Amygdala (tissue), 56 donors: ENCODE data around the gene ARMC8.
A peak's percentile ranks its signal among the peaks of the same experiment; 100 is the strongest.
"Not testable (repeated sequence)": the region's sequence is repeated elsewhere in the genome, so short reads cannot be mapped to it uniquely, and the experiment has no call there.

Source experiments
- DNase-seq, 56 donors: peaks; one replicate each; lab custom pipeline; 2025; lab: John Stamatoyannopoulos, UW

ARMC8 gene, protein sequence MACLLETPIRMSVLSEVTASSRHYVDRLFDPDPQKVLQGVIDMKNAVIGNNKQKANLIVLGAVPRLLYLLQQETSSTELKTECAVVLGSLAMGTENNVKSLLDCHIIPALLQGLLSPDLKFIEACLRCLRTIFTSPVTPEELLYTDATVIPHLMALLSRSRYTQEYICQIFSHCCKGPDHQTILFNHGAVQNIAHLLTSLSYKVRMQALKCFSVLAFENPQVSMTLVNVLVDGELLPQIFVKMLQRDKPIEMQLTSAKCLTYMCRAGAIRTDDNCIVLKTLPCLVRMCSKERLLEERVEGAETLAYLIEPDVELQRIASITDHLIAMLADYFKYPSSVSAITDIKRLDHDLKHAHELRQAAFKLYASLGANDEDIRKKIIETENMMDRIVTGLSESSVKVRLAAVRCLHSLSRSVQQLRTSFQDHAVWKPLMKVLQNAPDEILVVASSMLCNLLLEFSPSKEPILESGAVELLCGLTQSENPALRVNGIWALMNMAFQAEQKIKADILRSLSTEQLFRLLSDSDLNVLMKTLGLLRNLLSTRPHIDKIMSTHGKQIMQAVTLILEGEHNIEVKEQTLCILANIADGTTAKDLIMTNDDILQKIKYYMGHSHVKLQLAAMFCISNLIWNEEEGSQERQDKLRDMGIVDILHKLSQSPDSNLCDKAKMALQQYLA

DNA sequence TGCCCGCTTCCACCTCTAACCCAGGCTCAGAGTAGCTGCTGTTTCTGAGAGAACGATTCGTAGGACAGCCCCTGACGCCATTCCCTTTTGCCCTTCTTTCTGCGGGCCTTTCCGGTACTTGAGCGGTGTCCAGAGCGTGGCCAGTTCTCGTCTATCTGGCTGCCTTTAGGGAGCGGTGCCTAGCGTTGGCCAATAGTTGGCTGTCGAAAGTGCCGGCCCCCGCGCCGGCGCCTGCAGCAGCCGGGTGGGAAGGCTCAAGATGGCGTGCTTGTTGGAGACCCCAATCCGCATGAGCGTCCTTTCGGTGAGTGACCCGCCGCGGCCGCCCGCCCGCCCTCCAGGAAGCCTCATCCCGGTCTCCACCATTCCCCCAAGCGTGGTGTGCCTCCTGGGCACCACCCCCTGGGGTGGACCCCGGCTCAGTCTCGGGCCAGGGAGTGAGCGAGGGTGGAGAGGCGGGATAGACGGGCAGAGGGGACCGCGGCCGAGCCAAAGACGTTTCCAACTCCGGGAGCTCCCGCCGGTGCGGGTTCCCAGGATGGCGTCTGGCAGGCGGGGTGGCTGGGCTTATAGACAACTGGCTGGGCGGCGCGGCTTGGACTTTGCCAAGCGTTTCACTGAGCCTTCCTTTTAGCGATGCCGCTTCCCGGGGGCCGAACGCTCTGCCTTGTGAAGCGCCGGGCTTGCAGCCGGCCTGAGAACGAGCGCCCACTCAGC is at the start of gene ARMC8:
TSS of gene ARMC8 (plus strand) at position 6 of the 717 bp plus-strand sequence. CDS start at position 260, 254 bp downstream.
- DNase-seq, result peak; percentile 42 to 97 (median 82)

DNA sequence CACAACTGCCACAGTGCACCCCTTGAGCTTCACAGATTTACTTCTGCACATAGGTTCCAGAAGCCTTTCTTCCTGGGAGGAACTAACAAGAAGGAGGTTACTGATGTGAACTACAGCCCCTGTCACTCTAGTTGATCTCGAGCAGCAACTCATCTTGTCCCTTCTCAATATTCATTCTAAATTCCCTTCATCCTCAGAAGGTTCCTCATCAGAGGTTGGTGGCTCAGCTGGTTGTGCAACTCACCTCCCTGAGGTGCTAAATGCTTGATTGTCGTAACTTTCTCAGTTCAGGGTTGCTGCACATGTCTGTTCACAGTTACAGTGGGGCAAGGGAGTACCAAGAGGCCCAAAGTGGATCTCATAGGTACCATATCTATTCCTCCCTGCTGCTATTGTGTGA is 49.2 kb upstream of the ARMC8 start:
- no peak for DNase-seq

DNA sequence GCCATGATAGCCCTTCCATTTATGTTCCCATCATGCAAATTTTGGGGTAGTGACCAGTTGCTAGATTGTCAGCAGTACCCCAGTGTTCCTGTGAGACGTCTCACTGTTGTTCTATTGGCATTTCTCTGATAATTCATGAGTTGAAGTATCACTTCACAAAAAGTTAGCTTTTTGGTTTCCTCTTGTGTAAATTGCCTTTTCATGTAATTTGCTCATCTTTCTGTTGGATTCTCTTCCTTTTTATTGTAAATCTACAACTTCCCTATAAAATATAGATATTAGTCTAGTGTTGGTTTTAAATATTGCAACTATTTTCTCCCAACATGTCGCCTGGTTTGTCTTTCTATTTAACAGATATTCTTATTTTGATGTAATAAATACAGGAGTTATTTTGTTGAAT is 47.4 kb upstream of the ARMC8 start:
- no peak for DNase-seq

DNA sequence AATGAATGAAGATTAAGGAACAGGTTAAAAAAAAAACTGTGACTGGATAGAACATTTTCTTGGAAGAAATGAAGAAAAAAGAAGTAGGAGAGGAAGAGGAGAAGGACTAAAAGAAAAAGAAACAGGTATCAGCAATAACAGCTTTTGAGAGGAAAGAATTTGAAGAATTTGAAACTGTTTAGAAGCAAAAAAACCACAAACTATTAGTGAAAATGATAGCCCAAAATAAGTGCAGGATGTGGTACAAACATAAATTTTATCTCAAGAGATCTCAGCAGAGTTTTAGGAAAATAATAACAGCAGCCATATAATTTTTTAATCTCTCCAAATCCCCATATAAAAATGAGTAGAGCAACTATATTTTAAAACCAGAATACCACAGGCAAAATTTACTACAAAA is 46.2 kb upstream of the ARMC8 start:
- DNase-seq, result no peak

DNA sequence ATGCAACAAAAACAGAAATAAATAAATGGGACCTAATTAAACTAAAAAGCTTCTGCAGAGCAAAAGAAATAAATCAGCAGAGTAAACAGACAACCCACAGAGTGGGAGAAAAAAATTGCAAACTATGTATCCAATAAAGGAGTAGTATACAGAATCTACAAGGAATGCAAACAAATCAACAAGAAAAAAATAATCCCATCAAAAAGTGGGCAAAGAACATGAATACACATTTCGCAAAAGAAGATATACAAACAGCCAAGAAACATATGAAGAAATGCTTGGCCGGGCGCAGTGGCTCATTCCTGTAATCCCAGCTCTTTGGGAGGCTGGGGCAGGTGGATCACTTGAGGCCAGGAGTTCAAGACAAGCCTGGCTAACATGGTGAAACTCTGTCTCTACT is 44.9 kb upstream of the ARMC8 start:
- DNase-seq, result not testable (repeated sequence)

DNA sequence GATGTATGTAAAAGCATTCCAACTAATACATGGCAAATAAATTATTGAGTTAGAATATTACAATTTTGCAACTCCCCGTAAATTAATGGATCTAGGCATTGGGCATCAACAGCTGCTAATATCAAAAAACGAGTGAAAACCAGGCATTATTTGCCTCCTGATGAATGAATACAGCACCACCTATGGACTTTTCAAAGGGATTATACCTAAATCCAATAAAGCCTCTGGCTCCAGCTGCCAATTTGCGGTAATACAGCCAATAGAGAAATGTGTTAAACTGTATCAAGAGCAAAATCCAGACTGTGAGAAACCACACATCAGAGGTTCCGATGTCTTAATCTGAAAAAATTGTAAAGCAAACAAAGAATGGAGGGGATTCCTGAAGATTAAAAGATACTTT is 38.6 kb upstream of the ARMC8 start:
- DNase-seq, result no peak

DNA sequence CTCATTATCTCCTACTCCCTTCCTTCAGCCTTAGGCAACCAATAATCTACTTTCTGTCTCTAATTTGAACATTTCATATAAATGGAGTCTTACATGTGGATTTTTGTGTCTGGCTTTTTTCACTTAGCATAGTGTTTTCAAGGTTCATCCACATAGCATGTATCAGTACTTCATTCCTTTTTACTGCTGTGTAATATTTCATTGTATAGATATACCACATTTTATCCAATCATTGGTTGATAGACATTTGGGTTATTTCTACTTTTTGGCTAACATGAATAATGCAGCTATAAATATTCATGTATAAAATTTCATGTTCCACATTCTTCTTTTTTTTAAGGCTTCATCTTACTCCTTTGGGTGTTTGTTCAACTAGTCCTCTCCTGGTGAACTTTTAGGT is 32.6 kb upstream of the ARMC8 start:
- DNase-seq, result no peak

DNA sequence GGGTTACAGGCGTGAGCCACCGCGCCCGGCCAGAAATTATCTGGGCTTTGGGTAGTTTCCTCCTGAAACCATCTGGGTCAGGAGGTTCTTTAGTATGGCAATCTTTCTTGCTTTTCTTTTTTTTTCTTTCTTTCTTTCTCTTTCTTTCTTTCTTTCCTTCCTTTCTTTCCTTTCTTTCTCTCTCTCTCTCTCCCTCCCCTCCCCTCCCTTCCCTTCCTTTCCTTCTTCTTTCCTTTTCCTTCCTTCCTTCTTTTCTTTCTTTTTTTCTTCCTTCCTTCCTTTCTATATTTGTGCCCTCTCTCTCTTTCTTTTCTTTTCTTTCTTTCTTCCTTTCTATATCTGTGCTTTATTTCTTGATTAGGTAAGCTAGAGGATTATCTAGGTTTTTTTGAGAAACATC is 29.4 kb upstream of the ARMC8 start:
- DNase-seq, result no peak

DNA sequence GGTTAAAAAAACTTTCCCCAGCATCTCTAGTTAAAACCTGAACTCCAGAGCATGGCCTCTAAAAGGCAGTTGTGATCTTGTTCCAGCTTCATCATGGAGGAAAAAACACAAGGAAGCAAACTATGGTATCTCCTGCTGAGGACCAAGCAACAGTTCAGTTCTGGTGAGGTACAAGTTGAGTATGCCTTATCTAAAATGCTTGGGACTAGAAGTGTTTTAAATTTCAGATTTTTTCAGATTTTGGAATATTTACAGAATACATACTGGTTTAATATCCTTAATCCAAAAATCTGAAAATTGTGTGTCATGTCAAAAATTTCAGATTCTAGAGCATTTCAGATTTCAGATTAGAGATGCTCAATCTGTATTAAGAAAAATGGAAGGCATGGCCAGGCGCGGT is 22.0 kb upstream of the ARMC8 start:
- no peak for DNase-seq

DNA sequence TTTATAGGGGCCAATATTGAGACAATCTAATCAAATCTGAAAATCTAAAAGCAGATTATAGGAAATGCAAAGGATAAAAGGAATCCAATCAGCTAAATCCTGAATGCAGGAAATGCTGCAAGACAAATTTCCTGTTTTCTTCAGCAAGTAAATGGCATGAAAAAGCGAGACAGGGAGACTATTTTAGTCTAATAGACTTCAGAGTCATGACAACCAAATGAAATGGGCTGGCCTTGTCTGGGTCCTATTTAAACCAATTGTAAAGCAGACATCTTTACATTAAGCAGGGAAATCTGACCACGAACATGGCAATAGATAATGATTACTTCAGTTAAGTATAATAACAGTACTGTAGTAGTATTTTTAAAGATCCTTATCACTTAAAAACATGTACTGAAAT is 14.5 kb upstream of the ARMC8 start:
- no peak for DNase-seq

DNA sequence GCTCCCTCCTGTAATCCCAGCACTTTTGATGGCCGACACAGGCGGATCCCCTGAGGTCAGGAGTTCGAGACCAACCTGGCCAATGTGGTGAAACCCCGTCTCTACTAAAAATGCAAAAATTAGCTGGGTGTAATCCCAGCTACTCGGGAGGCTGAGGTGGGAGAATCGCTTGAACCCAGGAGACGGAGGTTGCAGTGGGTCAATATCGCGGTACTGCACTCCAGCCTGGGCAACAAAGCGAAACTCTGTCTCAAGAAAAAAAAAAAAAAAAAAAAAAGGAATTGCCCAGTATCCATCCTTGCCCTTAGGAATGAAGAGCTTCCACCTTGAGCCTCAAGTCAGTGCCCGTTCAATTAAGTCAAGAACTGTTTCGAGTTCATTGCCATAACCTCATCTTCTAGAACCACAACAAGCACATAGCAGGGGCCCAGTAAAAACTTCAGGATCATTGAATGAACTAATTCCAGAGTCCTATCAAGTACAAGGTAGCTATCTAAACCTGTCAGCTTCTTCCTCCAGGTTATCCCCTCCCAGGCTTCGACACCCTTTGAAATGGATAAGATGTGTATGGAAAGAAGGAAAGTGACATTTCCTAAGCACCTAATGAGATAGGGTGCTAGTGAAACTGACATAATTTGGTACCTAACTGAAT is 13.2 kb upstream of the ARMC8 start:
- no peak for DNase-seq

DNA sequence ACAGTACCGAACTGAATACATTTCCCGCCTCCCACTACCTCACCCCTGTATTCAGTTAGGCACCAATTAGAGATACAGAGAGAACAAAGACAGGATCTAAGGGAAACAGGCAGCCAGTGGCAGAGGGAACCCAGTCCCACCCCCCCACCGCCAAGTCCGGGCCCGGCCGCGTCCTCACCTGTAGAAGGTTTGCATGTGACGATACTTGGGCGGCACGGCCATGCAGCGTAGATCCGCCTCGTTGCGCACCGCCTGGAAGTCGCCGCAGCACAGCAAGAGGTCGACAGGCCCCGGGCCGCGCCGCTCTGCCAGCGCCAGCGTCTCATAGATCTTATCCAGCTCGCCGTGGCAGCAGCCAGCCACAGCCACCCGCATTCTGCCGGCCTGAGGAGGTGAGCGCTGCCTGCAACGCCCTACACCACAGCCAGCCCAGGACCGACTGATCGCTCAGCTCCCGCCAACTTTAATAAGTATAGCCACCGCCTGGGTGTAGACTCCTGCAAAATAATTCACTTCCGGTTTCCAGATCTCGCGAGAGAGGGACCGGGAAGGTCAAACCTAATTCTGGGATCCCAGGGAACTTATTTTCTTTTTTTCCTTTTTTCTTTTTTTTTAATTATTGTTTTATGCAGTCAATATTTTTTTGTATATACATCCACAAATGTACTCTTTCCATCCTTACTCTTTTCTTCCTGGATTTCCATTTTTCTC is 12.5 kb upstream of the ARMC8 start, which contains the start of gene DBR1:
TSS of gene DBR1 (minus strand) at position 501 of the 711 bp plus-strand sequence. CDS start at position 375, 126 bp downstream.
- DNase-seq, result peak in 53 of 56 donors; percentile 5 to 73 (median 47)

DNA sequence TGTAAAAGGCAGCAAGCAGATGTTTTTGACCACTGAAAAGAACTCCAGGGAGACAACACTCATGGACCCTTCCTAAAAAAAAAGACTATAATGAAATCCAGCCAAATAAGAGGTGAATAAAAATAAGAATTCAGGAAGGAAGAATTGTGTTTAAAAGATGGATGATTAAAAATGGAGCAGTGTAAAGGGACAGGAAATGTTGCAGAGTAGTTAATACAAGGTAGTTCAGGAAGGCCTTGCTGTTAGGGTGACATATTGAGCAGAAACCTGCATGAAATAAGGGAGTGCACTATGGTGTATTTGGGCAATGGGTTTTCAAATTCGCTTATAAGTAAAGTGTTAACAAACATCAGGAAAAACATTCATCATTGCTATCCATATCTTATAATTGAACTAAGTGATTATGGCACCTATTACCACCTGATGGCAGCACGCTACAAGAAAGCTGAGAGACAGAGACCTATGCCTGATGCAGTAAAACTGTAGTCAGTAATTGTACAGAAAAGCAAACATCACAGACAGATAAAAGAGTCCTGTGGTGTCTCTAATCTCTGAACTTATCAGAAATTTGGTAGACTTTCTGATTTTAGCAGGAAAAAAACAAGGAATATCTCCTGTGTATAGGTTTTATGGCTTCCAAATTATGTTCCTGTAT is 6.6 kb upstream of the ARMC8 start:
- peak in 6 of 56 donors; percentile 0 to 10 (median 4) for DNase-seq

DNA sequence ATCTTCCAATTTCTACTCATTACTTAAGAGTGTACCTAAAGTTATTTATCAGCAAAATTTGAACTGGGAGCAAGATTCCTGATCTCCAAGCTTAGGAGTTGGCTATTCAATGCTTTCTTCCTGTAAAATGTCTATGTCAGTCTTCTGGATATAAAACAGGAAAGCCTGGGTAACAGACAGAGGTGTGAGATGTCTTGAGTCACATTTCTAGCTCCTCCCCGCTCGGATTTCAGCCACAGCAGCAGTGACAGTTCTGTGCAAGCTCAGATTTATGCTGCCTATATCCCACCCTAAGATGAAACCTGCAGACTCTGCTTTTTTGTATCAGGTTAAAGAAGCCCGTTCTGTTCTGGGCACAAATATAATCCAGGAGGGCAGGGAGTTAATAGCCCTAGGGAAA is 2.1 kb upstream of the ARMC8 start:
- DNase-seq, result no peak

DNA sequence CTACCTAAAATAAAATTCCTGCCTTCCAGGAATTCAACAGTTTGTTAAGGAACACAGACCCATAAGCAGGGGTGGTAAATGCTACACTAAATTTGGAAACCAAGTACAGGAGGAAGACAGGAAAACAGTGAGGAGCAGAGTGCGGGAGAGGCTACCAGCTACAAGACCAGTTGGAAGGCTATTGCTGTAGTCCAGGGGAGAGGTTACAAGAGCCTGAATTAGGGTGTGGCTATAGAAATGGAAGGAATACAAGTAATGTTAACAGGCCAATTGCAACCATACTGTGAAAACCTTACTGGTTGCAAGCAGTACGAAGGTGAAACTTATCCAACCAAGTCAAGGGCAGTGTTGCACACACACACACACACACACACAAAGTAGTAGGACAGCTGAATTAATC is 880 bp upstream of the ARMC8 start:
- DNase-seq, result no peak

DNA sequence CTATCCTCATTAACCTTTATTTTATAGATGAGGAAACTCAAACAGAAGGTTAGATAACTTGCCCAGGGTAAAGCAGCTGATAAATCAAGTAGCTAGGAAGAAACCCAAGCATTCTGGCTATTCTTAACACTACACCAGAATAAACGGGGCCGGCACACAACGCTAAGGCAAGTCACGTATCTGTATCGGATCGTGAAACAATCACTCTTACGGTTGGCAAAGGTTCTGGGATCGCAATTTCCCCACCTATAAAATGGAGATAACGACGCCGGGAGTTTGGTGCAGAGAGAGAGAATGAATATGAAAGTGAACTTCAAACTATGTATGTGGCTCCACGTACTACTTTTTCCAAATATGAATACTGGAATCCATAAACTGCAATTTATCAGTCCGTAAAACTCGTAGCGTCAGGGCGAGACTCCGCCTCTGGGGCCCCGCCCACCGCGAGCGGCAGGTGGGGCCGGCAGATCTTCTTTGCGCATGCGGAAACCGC is 252 bp upstream of the ARMC8 start:
- DNase-seq, result peak in 10 of 56 donors; percentile 72 to 93 (median 87)

DNA sequence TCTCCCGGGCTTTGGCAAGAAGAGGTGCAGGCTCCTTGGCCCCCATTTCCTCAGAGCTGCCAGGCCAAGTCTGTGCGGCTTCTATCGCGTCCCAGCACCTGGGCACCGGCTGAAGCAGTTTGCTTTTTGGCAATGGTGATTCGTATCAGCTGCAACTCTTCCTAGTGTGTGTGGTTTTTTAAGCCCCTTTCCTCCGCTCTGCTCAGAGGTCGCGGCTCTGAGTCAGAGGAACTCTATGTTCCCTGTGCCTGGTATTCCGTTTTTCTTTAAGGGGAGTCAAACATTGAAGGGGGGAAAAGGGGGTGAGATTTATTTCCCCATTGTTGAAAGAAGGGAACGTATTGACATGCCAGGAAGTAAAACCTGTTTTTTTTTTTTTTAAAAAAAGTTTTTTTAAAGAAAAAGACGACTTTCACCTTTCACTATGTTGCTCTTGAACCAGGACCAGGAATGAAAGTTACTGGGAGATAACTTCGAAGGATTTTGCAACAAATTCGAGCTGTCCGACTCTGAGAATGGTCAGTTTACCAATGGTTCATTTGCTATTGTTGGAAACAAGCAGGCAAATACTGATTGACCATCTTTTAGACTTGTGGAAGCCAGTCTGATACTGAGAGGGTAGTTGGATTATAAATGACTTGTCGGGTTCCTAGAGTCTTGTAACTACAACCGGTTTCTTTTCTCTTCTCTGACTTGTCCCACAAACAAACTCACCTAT is 1.1 kb downstream of the ARMC8 start:
- DNase-seq, result peak in 2 of 56 donors; percentile 52

DNA sequence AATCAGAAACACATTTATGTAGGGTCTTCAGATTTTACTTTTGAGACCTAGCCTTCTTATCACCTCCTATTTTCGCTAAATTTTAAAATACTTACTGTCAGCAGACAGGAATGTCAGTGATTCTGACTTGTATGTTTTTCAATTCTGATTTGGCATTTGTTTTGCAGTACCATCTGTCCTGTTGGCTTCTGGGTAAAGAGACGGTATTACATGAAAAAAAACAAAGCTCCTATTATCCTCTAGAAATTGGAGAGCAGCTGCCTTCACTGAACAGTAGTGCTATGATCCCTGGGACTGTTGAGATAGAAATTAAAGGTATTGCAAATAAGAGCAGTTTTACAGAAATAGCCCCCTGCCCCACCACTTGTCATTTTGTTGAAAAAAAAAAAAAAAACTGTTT is 8.4 kb downstream of the ARMC8 start:
- DNase-seq, result no peak

DNA sequence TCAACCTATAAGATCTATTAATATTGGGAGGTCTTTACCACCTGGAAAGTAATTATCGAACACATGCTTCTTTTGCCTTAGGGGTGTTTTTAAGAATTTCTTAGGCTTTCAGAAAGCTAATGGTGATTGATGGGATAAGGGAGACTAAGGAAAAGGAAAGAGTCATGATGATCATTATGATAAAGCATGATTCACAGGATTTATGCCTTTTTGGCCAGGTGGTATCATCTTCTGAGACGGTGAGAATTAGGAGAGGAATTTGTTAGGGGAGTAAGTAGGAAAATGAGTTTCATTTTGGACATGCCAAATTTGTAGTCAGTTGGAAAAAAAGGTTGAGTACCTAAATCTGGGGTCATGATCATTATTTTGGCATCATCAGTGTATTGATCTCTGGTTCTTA is 8.9 kb downstream of the ARMC8 start:
- no peak for DNase-seq
